Vagina (tissue), 2 donors: ENCODE measurements around the gene NDUFS7.

ENCODE experiments used
- CTCF ChIP-seq, 3 experiments: fragments of 450-650 bp in 2 of 3; fragments of 200-600 bp in 1 of 3; sonication (generic) in 1 of 3; IDR thresholded peaks; one replicate each; pipeline ENCODE4 v1.5.1; 2017 to 2019; ENCODE audit warnings: antibody characterized with exemption in 3 of 3, mild to moderate bottlenecking in 2 of 3, moderate library complexity in 2 of 3
- POLR2A ChIP-seq, 2 donors: fragments of 450-650 bp; IDR thresholded peaks; one replicate each; pipeline ENCODE4 v1.6.1; 2017; ENCODE audit warnings: antibody characterized with exemption in 2 of 2, mild to moderate bottlenecking in 2 of 2, moderate library complexity in 2 of 2

- TF ChIP-seq CTCF (IDR thresholded peaks at IDR 0.05), result no peak
- TF ChIP-seq POLR2A (IDR thresholded peaks at IDR 0.05), result no peak
Measured at GRCh38 chr19:1425102-1425837, 41.6 kb downstream of the NDUFS7 start.
